DND-41 (cell line): ENCODE results near the gene MRAS.

Source experiments
- ATAC-seq: fragments of 200-7000 bp; cut with Tn5 transposase; 3 replicates; pipeline ENCODE4 v1.9.1; 2021; ENCODE audit warnings: low read depth; ENCODE audit not compliant: insufficient read depth
- DNase-seq: peaks from one replicate; pipeline ENCODE4 v3.0.0-alpha.2; 2020
- H2AFZ ChIP-seq: 2 replicates; pipeline ENCODE4 v1.6.0; 2012; ENCODE audit warnings: low read depth, low read length
- H3K27ac ChIP-seq: 2 replicates; pipeline ENCODE4 v1.5.1; 2012; ENCODE audit warnings: low read length, inconsistent platforms
- H3K27me3 ChIP-seq: fragments of 200-600 bp; sonication (generic); 2 replicates; pipeline ENCODE4 v1.6.0; 2012; ENCODE audit warnings: low read length, mild to moderate bottlenecking, inconsistent platforms; ENCODE audit not compliant: insufficient read depth, poor library complexity
- H3K36me3 ChIP-seq: 2 replicates; pipeline ENCODE4 v1.5.1; 2012; ENCODE audit warnings: low read length, inconsistent platforms; ENCODE audit not compliant: insufficient read depth
- H3K4me1 ChIP-seq: 2 replicates; pipeline ENCODE4 v1.5.1; 2012; ENCODE audit warnings: mild to moderate bottlenecking, low read length; ENCODE audit not compliant: insufficient read depth
- H3K4me2 ChIP-seq: 2 replicates; pipeline ENCODE4 v1.6.0; 2012; ENCODE audit warnings: mild to moderate bottlenecking, moderate library complexity, low read length, inconsistent platforms; ENCODE audit not compliant: insufficient read depth
- H3K4me3 ChIP-seq, 2 experiments: fragments of 200-600 bp in 1 of 2; shearing (Covaris generic) in 1 of 2; 2 replicates each; pipeline ENCODE4 v1.5.1; 2012 to 2016; ENCODE audit warnings: inconsistent platforms in 2 of 2, low read length in 2 of 2, mild to moderate bottlenecking in 2 of 2, low read depth in 1 of 2, moderate library complexity in 1 of 2
- H3K79me2 ChIP-seq: 2 replicates; pipeline ENCODE4 v1.6.0; 2012; ENCODE audit warnings: low read length, inconsistent platforms; ENCODE audit not compliant: insufficient read depth
- H3K9ac ChIP-seq: 2 replicates; pipeline ENCODE4 v1.6.0; 2012; ENCODE audit warnings: low read depth, mild to moderate bottlenecking, inconsistent platforms, low read length, moderate library complexity
- H3K9me3 ChIP-seq: 2 replicates; pipeline ENCODE4 v1.5.1; 2012; ENCODE audit warnings: low read length, moderate library complexity, mild to moderate bottlenecking, inconsistent platforms; ENCODE audit not compliant: insufficient read depth, severe bottlenecking
- H4K20me1 ChIP-seq: 2 replicates; pipeline ENCODE4 v1.6.0; 2012; ENCODE audit warnings: low read length; ENCODE audit not compliant: insufficient read depth
- CTCF ChIP-seq: IDR thresholded peaks from 2 replicates; pipeline ENCODE4 v1.5.1; 2012; ENCODE audit warnings: borderline replicate concordance, low read length, moderate library complexity, mild to moderate bottlenecking; ENCODE audit not compliant: poor library complexity, severe bottlenecking; ENCODE audit errors: extremely low read depth
- EZH2 ChIP-seq: IDR thresholded peaks from 3 replicates; pipeline ENCODE4 v1.6.1; 2012; ENCODE audit warnings: borderline replicate concordance, low read depth, mild to moderate bottlenecking, moderate library complexity, low read length, inconsistent platforms; ENCODE audit not compliant: severe bottlenecking

MRAS gene

DNA sequence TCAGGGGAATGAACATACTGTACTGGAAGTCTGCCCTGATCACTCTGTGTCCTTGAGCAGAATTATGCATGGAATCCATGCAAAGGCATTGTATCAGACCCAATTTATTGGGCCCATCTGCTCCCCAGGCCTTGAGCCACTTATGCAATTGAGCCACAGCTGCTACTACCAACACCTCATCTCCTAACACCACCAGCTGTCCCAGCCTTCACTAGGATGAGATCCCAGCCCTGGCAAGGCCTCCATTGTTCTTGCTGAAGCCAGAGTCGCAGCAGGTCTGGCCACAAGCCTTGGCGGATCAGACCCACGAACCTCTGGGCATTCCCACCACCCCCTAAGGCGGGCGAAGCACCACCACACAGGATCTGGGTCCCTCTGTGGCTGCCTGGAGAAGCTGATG lies 9.6 kb upstream of the MRAS start:
- H3K4me2 ChIP-seq: no peak overlapping the region
- no peaks in the 10 kb centered on the region for H3K4me1 ChIP-seq
- H3K79me2 ChIP-seq: no peaks in the 10 kb centered on the region
- H2AFZ ChIP-seq: no peak overlapping the region
- no peaks in the 10 kb centered on the region for H4K20me1 ChIP-seq
- H3K27me3 ChIP-seq: peaks cover 5% of the 10 kb centered on the region
- no peak for ATAC-seq
- no peak overlapping the region for H3K9ac ChIP-seq
- DNase-seq: no peak
- no peak overlapping the region for H3K27ac ChIP-seq
- H3K9me3 ChIP-seq: no peaks in the 10 kb centered on the region
- TF ChIP-seq CTCF: no peak
- no peak for TF ChIP-seq EZH2
- no peaks in the 10 kb centered on the region for H3K36me3 ChIP-seq
- H3K4me3 ChIP-seq: no peak overlapping the region

GRCh38 chr3:138340511-138340910 lies 7.9 kb upstream of the MRAS start:
- Histone ChIP-seq H2AFZ (no peak overlapping the region), H3K36me3 (no peaks in the 10 kb centered on the region), H3K4me2 (no peak overlapping the region), H3K4me1 (no peaks in the 10 kb centered on the region), H3K9ac (no peak overlapping the region), H4K20me1 (no peaks in the 10 kb centered on the region), H3K27ac (no peak overlapping the region), H3K9me3 (no peaks in the 10 kb centered on the region), H3K27me3 (no peaks in the 10 kb centered on the region), H3K79me2 (no peaks in the 10 kb centered on the region), H3K4me3 (no peak overlapping the region)
- no peak for ATAC-seq
- no peak for DNase-seq
- TF ChIP-seq EZH2 (no peak), CTCF (no peak)

DNA sequence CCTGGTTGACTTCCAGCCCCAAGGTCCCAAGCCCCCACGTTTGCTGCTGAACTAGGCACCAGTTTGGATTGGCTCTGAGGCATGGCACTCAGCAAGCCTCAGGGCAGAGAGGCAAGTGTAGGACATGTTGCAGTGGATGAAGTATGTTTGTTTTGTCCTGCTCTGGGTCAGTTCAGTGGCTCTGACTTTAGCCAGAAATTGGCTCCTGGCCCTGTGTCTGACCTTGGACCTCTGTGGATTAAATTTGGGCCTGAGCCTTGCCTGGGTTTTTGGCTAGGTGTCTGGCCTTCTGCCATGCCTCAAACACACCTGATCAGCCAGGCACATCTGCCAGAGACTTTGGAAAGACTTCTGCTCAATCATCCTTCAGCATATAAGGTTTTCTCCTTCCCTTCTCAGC lies 3.6 kb upstream of the MRAS start:
- no peak overlapping the region for H3K4me3 ChIP-seq
- H3K79me2 ChIP-seq: no peaks in the 10 kb centered on the region
- ATAC-seq (no peak), DNase-seq (no peak)
- no peaks in the 10 kb centered on the region for H3K9me3 ChIP-seq
- H2AFZ ChIP-seq: no peak overlapping the region
- no peaks in the 10 kb centered on the region for H4K20me1 ChIP-seq
- H3K4me1 ChIP-seq: no peaks in the 10 kb centered on the region
- H3K36me3 ChIP-seq: no peaks in the 10 kb centered on the region
- H3K27ac ChIP-seq: no peak overlapping the region
- H3K27me3 ChIP-seq: no peaks in the 10 kb centered on the region
- no peak overlapping the region for H3K9ac ChIP-seq
- no peak overlapping the region for H3K4me2 ChIP-seq
- no peak for TF ChIP-seq EZH2
- no peak for TF ChIP-seq CTCF
